ENCODE measurements around the gene CYP17A1. TPM values are rescaled to one million over a fixed set of nuclear protein-coding genes. Genes with fewer than 3 reads are reported as not detected.

The CYP17A1 gene
- total RNA-seq, 2 donors from 2014 or later = not detected

DNA sequence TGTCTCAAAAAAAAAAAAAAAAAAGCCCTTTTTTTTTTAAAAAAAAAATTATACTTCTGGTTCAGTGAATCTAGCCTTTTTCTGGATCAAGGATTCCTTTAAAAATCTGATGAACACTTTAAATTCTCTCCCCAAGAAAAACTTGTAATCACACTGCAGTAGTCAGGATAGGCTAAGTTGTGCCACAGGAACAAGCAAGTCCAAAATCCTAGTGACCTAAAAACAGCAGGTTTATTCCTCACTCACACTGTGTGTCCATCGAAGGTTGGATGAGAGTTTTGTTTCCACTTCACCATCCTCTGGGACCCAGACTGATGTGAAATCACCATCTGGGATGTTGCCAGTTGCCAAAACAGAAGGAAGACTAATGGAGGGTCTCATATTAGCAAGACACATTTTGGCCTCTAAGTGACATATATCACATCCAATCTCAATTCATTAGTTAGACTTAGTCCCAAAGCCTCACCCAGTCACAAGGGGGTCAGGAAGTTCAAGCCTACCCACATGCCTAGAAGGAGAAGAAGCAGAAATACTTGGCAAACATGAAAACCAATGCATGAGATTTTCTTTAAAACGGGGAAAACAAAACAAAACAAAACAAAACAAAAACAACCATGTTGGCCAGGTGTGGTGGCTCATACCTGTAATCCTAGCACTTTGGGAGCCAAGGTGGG lies 32.7 kb downstream of the CYP17A1 start:
- H3K4me3 Mint-ChIP-seq = peak overlapping the region; percentile 30
- peak overlapping the region; percentile 100 for H3K27ac Mint-ChIP-seq
- ATAC-seq (replicated peaks) = no peak
- peaks cover 72% of the 10 kb centered on the region for H3K36me3 Mint-ChIP-seq (ENCODE audit: low read depth)
- no peaks in the 10 kb centered on the region for H3K9me3 Mint-ChIP-seq
- H3K27me3 Mint-ChIP-seq = no peaks in the 10 kb centered on the region
- peaks cover 25% of the 10 kb centered on the region for H3K4me1 Mint-ChIP-seq

DNA sequence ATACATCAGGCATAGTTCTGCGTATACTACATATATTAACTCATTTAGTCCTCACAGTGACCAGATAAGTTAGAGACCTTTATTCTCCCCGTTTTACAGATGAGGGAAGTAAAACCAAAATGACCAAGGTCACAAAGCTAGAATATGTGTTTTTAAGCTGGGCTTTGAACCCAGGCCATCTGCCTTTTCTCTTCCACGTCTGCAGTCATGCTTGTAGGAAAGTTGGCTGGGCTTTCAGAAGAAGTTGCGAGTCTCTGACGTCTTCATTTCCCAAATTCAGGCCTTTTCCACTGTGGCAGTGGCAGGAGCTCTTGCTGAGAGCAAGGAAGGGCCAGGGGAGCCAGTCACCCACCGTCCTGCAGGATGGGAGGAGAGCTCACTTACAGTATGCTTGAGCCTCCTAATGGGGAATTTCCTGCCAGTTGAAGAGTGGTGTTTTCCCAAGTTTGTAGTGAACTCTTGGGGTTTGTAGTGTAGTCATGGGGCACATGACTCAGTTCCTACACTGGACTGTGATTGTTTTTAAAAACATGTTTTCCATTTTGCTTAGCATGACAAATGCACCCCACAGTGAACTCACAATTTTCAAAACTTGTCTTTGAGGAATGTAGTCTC lies 34.2 kb downstream of the CYP17A1 start:
- Mint-ChIP-seq H3K9me3 (no peaks in the 10 kb centered on the region), H3K4me1 (peaks cover 25% of the 10 kb centered on the region), H3K27ac (peak overlapping the region; percentile 100), H3K4me3 (peak overlapping the region; percentile 77), H3K36me3 (ENCODE audit: low read depth) (peaks cover 75% of the 10 kb centered on the region), H3K27me3 (no peaks in the 10 kb centered on the region)
- ATAC-seq (replicated peaks) = peak; percentile 98

DNA sequence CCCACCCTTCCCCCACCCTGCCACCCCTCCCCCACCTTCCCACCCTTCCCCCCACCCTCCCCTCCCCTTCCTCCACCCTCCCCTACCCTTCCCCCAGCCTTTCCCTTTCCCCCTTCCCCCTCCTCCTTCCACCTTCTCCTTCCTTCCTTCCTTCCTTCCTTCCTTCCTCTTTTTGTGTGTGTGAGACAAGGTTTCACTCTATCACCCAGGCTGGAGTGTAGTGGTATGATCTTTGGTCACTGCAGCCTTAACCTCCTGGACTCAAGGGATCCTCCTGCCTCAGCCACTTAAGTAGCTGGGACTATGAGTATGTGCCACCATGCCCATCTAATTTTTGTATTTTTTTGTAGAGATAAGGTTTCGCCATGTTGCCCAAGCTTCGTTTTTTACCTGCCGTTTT lies 35.2 kb downstream of the CYP17A1 start:
- peaks cover 84% of the 10 kb centered on the region for H3K36me3 Mint-ChIP-seq (ENCODE audit: low read depth)
- peak overlapping the region; percentile 77 for H3K4me3 Mint-ChIP-seq
- ATAC-seq (replicated peaks) = no peak
- H3K27ac Mint-ChIP-seq = peak overlapping the region; percentile 100
- no peaks in the 10 kb centered on the region for H3K27me3 Mint-ChIP-seq
- peaks cover 25% of the 10 kb centered on the region for H3K4me1 Mint-ChIP-seq
- H3K9me3 Mint-ChIP-seq = no peaks in the 10 kb centered on the region

DNA sequence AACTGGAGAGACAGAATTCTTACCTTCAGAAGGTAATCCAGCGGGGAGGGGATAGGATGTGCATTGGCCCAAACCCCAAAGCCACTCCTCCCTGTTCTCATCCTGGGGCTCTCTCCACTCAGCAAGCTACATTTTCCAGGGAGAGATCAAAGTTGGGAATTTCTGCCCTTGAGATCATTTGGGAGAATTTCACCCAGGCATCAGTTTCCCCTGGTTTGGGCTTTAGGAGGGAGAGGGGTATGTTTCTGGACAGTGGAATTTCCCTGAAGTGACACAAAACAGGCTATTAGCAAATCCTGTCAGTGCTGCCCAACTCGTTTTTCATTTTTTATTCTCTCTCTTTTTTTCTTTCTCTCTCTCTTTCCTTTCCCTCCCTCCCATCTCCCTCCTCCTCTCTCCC lies 35.7 kb downstream of the CYP17A1 start:
- peaks cover 84% of the 10 kb centered on the region for H3K36me3 Mint-ChIP-seq (ENCODE audit: low read depth)
- H3K4me1 Mint-ChIP-seq = peaks cover 30% of the 10 kb centered on the region
- no peaks in the 10 kb centered on the region for H3K9me3 Mint-ChIP-seq
- H3K27ac Mint-ChIP-seq = peak overlapping the region; percentile 100
- no peak overlapping the region for H3K4me3 Mint-ChIP-seq
- no peaks in the 10 kb centered on the region for H3K27me3 Mint-ChIP-seq
- ATAC-seq (replicated peaks) = no peak

DNA sequence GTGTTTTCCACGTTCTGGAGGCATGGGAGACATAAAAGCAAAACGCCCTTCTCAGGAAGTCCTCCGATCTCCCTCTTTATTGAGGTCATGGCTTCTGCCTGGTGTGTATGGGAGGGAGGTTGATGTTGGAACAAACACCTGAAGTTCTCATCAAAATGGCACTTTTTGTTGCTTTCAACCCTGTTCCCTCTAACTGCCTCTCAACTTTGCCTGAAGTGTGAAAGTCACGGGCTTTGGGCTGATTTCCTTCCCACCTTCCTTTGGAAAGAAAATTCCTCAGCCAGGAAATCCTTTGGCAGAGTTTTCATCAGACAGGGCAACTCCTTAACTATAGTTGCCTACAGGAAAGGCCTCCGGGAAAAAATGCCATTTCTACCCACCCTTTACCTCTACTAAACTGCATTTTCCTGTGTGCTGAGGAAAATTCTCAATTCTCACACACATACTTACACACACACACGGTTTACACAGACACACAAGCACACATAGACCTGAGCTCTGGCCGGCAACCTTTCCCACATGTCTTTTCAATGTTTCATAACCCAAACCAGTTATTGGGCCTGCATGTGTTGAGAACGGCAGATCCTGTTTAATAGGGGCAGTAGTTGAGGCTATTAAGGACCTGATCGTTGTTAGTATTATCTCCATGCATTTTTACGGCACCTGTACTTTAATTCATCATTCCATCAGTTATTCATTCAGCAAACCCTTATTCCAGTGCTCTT lies 36.4 kb downstream of the CYP17A1 start:
- ATAC-seq (replicated peaks) = no peak
- peak overlapping the region; percentile 100 for H3K27ac Mint-ChIP-seq
- peaks cover 82% of the 10 kb centered on the region for H3K36me3 Mint-ChIP-seq (ENCODE audit: low read depth)

DNA sequence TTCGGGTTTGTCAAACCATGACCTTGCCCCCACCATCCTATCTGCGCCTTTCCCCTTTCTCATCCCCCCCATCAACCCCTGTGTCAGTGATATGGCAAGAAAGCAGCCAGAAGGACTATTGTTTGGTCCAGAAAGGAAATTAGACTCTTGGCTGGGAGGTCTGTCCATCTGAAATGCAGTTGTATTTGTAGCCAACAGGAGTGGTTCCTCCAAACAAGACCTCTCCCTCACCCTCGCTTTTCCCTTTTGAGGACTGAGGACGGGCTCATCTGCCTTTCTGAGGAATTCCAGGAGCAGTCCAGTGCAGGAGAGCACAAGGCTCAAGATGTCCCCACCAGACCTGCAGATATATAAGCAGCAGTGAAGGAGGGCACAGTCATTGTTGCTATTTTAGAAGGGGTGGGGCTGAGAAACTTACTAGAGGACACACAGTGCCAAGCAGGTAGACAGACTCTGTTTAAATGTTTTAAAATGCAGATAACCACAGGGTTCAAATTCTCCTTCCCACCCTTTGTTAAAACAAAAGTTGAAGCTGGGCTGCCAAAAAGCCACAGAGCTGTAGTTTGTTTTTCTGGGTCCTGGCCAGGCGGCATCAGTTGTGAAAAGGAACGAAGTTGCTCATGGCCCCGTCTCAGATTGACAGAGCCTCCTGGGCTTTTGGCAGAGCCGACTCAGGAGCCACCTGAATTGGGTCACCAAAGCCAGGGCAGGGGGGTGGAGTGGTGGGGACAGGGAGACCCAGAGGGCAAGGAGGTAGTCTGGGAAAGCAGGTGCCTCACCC lies 37.3 kb downstream of the CYP17A1 start:
- Mint-ChIP-seq H3K4me3 (no peak overlapping the region), H3K27me3 (no peaks in the 10 kb centered on the region), H3K9me3 (no peaks in the 10 kb centered on the region), H3K27ac (peak overlapping the region; percentile 23), H3K36me3 (ENCODE audit: low read depth) (peaks cover 82% of the 10 kb centered on the region), H3K4me1 (peaks cover 42% of the 10 kb centered on the region)
- ATAC-seq (replicated peaks) = no peak

More for the DNA sequence above, 36.4 kb downstream of the CYP17A1 start:
- no peaks in the 10 kb centered on the region for H3K9me3 Mint-ChIP-seq
- no peaks in the 10 kb centered on the region for H3K27me3 Mint-ChIP-seq
- H3K4me1 Mint-ChIP-seq = peaks cover 36% of the 10 kb centered on the region
- H3K4me3 Mint-ChIP-seq = no peak overlapping the region

DNA sequence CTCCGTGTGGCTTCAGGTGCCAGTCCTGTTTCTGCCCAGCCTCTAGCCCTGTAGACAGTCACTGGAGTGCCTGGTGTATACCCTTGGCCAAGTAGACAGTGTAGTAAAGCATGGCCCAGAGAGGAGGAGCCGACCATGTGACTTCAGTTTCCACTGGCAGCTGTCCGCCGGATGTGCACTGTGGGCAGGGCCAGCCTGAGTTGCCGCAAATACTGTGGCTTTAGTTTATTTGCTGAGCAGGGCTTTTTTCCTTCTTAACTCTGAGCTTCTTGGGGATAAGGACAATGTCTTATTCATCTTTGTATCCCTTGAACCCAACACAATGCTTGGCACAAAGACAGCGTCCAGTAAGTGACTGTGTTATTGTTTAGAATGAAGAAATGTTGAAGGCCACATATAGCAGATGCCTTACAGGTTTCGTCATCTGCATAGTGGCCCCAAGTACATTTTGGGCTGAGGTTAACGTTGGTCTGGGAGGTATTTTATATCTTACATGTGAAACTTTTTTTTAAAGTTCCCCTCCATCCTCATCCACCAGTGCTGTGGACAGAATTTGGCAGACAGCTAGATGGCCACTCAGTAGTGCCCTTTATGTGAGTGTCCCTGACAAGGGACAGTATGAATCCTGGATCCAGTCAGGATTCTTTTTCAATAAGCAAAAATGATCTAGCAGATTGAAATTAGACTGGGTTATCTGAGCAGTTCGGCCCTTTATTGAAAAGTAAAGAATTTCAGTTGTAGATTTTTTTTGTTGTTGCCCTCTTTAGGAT lies 40.6 kb downstream of the CYP17A1 start:
- Mint-ChIP-seq H3K36me3 (ENCODE audit: low read depth) (peaks cover 51% of the 10 kb centered on the region), H3K27me3 (no peaks in the 10 kb centered on the region), H3K27ac (peak overlapping the region; percentile 81), H3K9me3 (no peaks in the 10 kb centered on the region), H3K4me3 (peak overlapping the region; percentile 49), H3K4me1 (peaks cover 31% of the 10 kb centered on the region)
- ATAC-seq (replicated peaks) = peak; percentile 99

DNA sequence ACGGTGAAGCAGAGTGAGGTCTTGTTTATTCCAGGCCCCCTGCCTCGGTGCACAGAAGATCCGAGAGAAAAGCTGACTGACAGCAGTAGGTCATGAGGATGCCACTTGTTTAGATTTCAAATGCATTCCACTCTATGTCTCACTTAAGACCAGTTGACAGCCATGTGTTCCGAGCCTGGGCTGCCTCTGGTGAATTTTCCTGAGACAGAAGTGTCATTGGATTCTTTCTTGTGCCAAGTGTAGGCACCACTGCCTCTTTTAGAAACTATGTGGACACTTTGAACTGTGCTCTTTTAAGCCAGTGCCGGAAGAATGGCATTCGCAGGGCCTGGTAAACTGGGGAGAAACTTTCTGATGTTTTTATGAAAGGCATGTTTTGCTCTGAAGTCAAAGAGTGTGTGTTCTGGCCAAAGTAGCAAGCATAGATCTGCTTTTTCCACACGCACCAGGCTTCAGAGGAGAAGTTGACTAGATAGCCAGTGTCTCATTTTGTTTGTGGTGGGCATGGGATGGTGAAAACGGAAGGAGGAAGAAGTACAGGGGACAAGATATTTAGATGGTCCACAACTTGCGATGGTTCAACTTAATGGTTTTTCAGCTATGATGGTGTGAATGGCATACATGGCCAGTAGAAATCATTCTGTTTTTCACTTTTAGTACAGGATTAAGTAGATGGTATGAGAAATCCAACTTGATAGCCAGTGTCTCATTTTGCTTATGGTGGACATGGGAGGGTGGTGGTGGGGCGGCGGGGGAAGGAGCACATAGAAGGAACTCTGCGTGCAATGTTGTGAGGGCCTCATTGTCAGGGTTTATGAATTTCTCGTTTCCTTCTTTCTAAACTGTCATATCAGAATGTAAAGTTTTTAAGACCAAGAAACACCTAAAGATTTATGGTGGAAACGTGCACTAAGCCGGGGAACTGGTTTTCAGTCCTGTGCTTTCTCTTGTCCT lies 41.5 kb downstream of the CYP17A1 start:
- no peak for ATAC-seq (replicated peaks)
- peaks cover 47% of the 10 kb centered on the region for H3K36me3 Mint-ChIP-seq (ENCODE audit: low read depth)
- H3K4me1 Mint-ChIP-seq = peaks cover 27% of the 10 kb centered on the region
- no peaks in the 10 kb centered on the region for H3K9me3 Mint-ChIP-seq
- no peaks in the 10 kb centered on the region for H3K27me3 Mint-ChIP-seq
- H3K27ac Mint-ChIP-seq = peak overlapping the region; percentile 81
- peak overlapping the region; percentile 49 for H3K4me3 Mint-ChIP-seq

DNA sequence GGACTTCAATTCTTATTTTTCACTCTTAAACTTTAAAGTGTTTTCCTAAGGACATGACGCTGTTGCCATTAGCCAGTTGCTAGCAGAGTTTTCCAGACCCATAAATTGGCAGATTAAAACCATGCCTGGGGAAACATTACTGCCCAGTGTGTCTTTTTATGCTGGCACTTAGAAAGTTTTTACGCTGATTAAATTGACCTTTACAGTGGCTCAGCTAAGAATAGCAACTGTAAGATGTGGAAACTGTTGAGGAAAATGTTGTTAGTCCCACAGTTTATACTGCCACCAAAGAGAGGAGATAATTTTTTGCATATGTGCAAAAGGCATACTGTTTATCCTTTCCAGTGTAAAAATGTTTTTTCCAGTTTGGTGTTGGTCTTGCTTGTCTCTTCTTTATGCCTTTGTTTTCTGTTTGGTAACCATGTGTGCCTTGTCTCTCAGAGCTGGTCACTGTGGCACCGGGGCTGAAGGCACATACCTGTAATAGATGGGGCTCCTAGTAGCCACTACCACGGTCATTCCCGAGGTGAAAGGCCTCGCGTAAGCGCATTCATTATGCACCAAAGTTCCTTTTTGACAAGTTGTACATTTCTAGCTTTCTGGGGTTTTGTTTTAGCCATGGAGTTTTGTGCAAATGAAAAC lies 45.3 kb downstream of the CYP17A1 start:
- Mint-ChIP-seq H3K36me3 (ENCODE audit: low read depth) (peaks cover 16% of the 10 kb centered on the region), H3K9me3 (no peaks in the 10 kb centered on the region), H3K4me3 (no peak overlapping the region), H3K4me1 (peaks cover 25% of the 10 kb centered on the region), H3K27ac (no peak overlapping the region), H3K27me3 (no peaks in the 10 kb centered on the region)
- no peak for ATAC-seq (replicated peaks)

DNA sequence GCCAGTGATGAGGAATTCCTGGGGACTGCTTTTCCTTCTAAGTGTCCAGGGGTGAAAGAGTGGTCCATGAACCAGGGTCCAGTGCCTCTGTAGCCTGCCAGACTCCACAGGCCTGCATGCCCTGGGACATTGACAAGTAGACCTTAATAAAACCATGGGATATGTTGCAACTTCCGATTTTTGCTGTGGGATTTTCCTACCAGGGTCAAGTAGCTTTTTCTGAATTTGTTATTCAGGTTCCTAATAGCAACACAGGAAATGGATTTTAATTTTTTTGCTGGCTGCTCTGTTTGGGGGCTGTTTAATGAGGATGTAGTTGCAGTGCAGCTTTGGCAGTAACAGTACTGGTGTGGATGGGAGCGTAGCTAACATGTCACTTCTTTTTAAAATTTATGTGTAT lies 51.4 kb downstream of the CYP17A1 start:
- Mint-ChIP-seq H3K4me1 (peaks cover 23% of the 10 kb centered on the region), H3K27me3 (no peaks in the 10 kb centered on the region), H3K4me3 (no peak overlapping the region), H3K36me3 (ENCODE audit: low read depth) (peaks cover 7% of the 10 kb centered on the region), H3K9me3 (no peaks in the 10 kb centered on the region), H3K27ac (peak overlapping the region; percentile 10)
- no peak for ATAC-seq (replicated peaks)

DNA sequence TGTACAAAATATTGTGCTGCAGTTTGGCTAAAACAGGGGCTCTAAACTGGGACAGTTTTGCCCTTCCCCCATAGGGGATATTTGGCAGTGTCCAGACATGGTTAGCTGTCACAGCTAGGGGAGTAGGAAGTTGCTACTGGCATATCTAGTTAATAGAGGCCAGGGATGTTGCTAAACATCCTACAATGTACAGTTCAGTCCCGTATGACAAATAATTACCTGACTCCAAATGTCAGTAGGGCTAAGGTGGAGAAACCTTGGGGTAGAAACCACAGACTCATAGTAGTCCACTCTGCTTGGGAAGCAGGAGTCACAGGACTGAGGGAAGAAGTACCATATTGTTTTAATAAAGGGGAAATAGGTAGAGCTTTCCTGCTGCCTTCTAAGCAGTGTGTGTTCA lies 53.6 kb downstream of the CYP17A1 start:
- no peak for ATAC-seq (replicated peaks)
- Mint-ChIP-seq H3K36me3 (ENCODE audit: low read depth) (peaks cover 9% of the 10 kb centered on the region), H3K27me3 (no peaks in the 10 kb centered on the region), H3K4me1 (peaks cover 29% of the 10 kb centered on the region), H3K9me3 (no peaks in the 10 kb centered on the region), H3K27ac (no peak overlapping the region), H3K4me3 (no peak overlapping the region)

DNA sequence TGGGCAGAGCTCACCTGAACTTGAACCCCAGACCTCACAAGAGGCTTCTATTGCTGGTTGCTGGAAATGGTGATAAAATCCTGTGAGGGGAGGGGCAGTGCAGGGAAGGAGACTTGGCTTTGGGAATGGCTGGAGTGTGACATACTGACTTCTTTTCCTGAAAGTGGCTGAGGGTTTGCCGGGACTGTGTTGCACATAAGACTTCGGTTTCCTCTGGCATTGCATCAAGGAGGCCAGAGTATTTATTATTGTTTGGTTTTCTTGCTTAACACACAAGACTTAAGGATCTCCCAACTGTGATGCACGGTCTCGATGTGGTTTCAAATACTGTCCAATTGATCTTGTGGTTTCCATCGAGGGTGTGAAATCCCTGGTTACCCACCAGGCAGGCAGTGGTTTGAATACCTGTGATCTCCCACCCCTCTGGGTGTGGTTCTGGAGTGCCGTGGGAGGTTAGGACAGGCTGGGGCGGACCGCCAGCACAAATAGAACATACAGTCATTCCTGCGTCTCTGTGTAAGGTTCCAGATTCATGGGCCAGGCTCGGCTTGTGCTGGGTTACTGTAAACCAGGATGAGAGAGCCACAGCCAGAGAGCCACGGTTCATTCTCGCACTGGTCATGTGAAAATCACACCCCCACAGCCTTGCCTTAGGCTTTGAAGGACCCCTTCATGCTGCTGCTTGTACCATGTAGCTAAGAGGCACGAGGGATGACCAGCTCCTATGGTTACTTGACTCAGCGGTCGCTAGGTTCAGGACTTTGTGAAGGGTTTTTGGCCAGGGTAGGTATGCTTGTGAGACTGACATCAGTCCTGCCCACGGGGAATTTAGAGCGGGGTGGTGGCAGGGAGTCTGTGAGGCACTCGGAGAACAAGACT lies 54.3 kb downstream of the CYP17A1 start:
- no peak for ATAC-seq (replicated peaks)
- Mint-ChIP-seq H3K36me3 (ENCODE audit: low read depth) (peaks cover 11% of the 10 kb centered on the region), H3K4me3 (no peak overlapping the region), H3K27ac (no peak overlapping the region), H3K9me3 (no peaks in the 10 kb centered on the region), H3K27me3 (no peaks in the 10 kb centered on the region), H3K4me1 (peaks cover 32% of the 10 kb centered on the region)
